WTC11 (cell line): ENCODE results near the gene CYSRT1. TPM values are rescaled to one million over a fixed set of nuclear protein-coding genes. Genes with fewer than 3 reads are reported as not detected.

Experiments
- ATAC-seq: fragments of 200-7000 bp; cut with Tn5 transposase; 2 replicates; pipeline ENCODE4 v1.10.0; 2021; ENCODE audit warnings: mild to moderate bottlenecking, moderate library complexity
- CTCF ChIA-PET: fragments of 300-600 bp; sonication (Branson Sonifier 250); formaldehyde crosslinking; loops from one replicate; lab custom pipeline; 2021; ENCODE audit warnings: antibody characterized with exemption; lab: Charles Lee
- POLR2A ChIA-PET: fragments of 350-600 bp; sonication (Branson Sonifier 250); formaldehyde crosslinking; loops from one replicate; lab custom pipeline; 2021; ENCODE audit warnings: antibody characterized with exemption; lab: Charles Lee
- DNase-seq: peaks from one replicate; pipeline ENCODE4 v3.0.0; 2021; ENCODE audit warnings: low spot score
- H3K27ac Mint-ChIP-seq: 2 replicates; pipeline ENCODE4 v1.8.0; 2021; ENCODE audit warnings: mixed read lengths
- H3K27me3 Mint-ChIP-seq: 2 replicates; pipeline ENCODE4 v1.8.0; 2021; ENCODE audit warnings: low read depth, mild to moderate bottlenecking, moderate library complexity, mixed read lengths
- H3K36me3 Mint-ChIP-seq: 2 replicates; pipeline ENCODE4 v1.8.0; 2021; ENCODE audit warnings: mixed read lengths
- H3K4me1 Mint-ChIP-seq: 2 replicates; pipeline ENCODE4 v1.8.0; 2022; ENCODE audit warnings: mixed read lengths
- H3K4me3 Mint-ChIP-seq: 2 replicates; pipeline ENCODE4 v1.8.0; 2021; ENCODE audit warnings: mild to moderate bottlenecking, moderate library complexity, mixed read lengths
- H3K9me3 Mint-ChIP-seq: 2 replicates; pipeline ENCODE4 v1.8.0; 2021; ENCODE audit warnings: mixed read lengths
- CBFB ChIP-seq: sonication (generic); formaldehyde crosslinking; IDR thresholded peaks from 2 replicates; pipeline ENCODE4 v1.8.1; 2022; ENCODE audit warnings: mild to moderate bottlenecking, low read depth, missing genetic modification reagents
- GTF2I ChIP-seq: fragments of 250-450 bp; sonication (Bioruptor Pico); conservative IDR thresholded peaks from 2 replicates; pipeline ENCODE4 v1.4.0; 2021; ENCODE audit warnings: mild to moderate bottlenecking
- KAT7 ChIP-seq: sonication (generic); formaldehyde crosslinking; IDR thresholded peaks from 2 replicates; pipeline ENCODE4 v1.8.1; 2023; ENCODE audit warnings: missing genetic modification reagents, mild to moderate bottlenecking, borderline replicate concordance
- NR1H2 ChIP-seq: sonication (generic); formaldehyde crosslinking; IDR thresholded peaks from 2 replicates; pipeline ENCODE4 v1.9.0; 2021; ENCODE audit warnings: mild to moderate bottlenecking, moderate library complexity, missing genetic modification reagents
- TEAD4 ChIP-seq: sonication (generic); formaldehyde crosslinking; IDR thresholded peaks from 2 replicates; pipeline ENCODE4 v1.8.0; 2022; ENCODE audit warnings: mild to moderate bottlenecking, missing genetic modification reagents
- ZNF121 ChIP-seq: sonication (generic); formaldehyde crosslinking; IDR thresholded peaks from 2 replicates; pipeline ENCODE4 v1.8.0; 2023; ENCODE audit warnings: missing genetic modification reagents
- ZNF416 ChIP-seq: fragments of 250-450 bp; sonication (Bioruptor Pico); IDR thresholded peaks from 2 replicates; pipeline ENCODE4 v1.9.0; 2021; ENCODE audit warnings: mild to moderate bottlenecking, inconsistent platforms
- total RNA-seq: library from RNA; stranded (reverse); gene quantifications from 3 replicates; pipeline ENCODE4 v1.2.3, GENCODE V29; 2021
- TF ChIP-seq, protein P1 (sequence below): sonication (generic); formaldehyde crosslinking; IDR thresholded peaks from 2 replicates; pipeline ENCODE4 v1.8.1; 2022; ENCODE audit warnings: mild to moderate bottlenecking, missing genetic modification reagents, moderate library complexity, borderline replicate concordance
- TF ChIP-seq, protein P2 (sequence below): sonication (generic); formaldehyde crosslinking; IDR thresholded peaks from 2 replicates; pipeline ENCODE4 v1.8.1; 2023; ENCODE audit warnings: mild to moderate bottlenecking, moderate library complexity, missing genetic modification reagents
- TF ChIP-seq, protein P3 (sequence below): sonication (generic); formaldehyde crosslinking; IDR thresholded peaks from 2 replicates; pipeline ENCODE4 v1.8.0; 2022; ENCODE audit warnings: missing genetic modification reagents
- TF ChIP-seq, protein P4 (sequence below): sonication (generic); formaldehyde crosslinking; conservative IDR thresholded peaks from 2 replicates; pipeline ENCODE4 v1.8.1; 2023; ENCODE audit warnings: mild to moderate bottlenecking, low read depth, missing genetic modification reagents, moderate library complexity
- TF ChIP-seq, protein P5 (sequence below): fragments of 250-450 bp; sonication (Bioruptor Pico); IDR thresholded peaks from 2 replicates; pipeline ENCODE4 v1.9.0; 2021; ENCODE audit warnings: moderate library complexity, mild to moderate bottlenecking, inconsistent platforms, borderline replicate concordance

The CYSRT1 gene
- total RNA-seq, 1 experiment from 2014 or later: 3.5 TPM

DNA sequence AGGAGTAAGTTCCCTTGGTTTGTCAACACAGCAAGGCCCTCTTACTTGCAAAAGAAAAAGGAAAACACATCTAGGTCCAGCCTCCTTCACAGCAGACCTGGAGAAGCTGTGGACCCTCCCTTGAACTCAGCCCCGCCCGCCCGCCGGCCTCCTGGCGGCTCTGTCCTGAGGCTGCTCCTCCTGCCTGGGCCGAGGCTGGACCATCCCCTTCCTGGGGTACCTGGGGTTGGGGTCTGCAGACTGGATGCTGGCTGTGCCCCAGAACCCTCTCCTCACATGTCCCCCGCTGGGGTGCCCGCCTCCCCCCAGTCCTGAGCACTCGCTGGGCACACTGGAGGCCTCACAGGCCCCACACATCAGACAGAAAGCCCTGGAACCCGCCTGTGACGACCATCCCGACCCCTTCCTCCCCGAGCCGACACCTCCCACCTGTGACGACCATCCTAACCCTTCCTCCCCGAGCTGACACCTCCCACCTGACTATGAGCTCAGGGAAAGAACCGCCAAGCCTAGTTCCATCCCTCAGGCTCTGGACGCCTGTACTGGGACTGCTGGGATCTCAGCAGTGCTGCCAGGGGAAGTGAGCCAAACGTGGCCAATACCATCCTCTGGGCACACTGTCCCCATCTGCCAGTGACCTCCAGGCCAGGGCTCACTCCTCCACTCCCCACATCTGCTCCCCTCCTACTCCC is 45.9 kb upstream of the CYSRT1 start:
- ChIA-PET POLR2A (no interaction called here), CTCF (interaction anchor here (1.0 to 1.4 kb wide), 2 partner anchors 9 to 115 kb away, joined by 3 to 4 read pairs; partner anchors contain the start of gene LRRC26)
- TF ChIP-seq, protein P1, sequence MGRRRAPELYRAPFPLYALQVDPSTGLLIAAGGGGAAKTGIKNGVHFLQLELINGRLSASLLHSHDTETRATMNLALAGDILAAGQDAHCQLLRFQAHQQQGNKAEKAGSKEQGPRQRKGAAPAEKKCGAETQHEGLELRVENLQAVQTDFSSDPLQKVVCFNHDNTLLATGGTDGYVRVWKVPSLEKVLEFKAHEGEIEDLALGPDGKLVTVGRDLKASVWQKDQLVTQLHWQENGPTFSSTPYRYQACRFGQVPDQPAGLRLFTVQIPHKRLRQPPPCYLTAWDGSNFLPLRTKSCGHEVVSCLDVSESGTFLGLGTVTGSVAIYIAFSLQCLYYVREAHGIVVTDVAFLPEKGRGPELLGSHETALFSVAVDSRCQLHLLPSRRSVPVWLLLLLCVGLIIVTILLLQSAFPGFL (CRISPR knock-in tag): no peak
- TF ChIP-seq ZNF121 (CRISPR knock-in tag) (no peak), KAT7 (CRISPR knock-in tag) (no peak), NR1H2 (CRISPR knock-in tag) (no peak), ZNF416 (CRISPR knock-in tag) (no peak)
- TF ChIP-seq, protein P2, sequence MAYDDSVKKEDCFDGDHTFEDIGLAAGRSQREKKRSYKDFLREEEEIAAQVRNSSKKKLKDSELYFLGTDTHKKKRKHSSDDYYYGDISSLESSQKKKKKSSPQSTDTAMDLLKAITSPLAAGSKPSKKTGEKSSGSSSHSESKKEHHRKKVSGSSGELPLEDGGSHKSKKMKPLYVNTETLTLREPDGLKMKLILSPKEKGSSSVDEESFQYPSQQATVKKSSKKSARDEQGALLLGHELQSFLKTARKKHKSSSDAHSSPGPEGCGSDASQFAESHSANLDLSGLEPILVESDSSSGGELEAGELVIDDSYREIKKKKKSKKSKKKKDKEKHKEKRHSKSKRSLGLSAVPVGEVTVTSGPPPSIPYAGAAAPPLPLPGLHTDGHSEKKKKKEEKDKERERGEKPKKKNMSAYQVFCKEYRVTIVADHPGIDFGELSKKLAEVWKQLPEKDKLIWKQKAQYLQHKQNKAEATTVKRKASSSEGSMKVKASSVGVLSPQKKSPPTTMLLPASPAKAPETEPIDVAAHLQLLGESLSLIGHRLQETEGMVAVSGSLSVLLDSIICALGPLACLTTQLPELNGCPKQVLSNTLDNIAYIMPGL (CRISPR knock-in tag): no peak
- TF ChIP-seq, protein P3, sequence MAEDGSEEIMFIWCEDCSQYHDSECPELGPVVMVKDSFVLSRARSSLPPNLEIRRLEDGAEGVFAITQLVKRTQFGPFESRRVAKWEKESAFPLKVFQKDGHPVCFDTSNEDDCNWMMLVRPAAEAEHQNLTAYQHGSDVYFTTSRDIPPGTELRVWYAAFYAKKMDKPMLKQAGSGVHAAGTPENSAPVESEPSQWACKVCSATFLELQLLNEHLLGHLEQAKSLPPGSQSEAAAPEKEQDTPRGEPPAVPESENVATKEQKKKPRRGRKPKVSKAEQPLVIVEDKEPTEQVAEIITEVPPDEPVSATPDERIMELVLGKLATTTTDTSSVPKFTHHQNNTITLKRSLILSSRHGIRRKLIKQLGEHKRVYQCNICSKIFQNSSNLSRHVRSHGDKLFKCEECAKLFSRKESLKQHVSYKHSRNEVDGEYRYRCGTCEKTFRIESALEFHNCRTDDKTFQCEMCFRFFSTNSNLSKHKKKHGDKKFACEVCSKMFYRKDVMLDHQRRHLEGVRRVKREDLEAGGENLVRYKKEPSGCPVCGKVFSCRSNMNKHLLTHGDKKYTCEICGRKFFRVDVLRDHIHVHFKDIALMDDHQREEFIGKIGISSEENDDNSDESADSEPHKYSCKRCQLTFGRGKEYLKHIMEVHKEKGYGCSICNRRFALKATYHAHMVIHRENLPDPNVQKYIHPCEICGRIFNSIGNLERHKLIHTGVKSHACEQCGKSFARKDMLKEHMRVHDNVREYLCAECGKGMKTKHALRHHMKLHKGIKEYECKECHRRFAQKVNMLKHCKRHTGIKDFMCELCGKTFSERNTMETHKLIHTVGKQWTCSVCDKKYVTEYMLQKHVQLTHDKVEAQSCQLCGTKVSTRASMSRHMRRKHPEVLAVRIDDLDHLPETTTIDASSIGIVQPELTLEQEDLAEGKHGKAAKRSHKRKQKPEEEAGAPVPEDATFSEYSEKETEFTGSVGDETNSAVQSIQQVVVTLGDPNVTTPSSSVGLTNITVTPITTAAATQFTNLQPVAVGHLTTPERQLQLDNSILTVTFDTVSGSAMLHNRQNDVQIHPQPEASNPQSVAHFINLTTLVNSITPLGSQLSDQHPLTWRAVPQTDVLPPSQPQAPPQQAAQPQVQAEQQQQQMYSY: no peak
- no peaks in the 10 kb centered on the region for H3K9me3 Mint-ChIP-seq
- H3K27me3 Mint-ChIP-seq: no peaks in the 10 kb centered on the region; the same call in 1 of the 2 replicates
- no peak overlapping the region for H3K4me3 Mint-ChIP-seq
- peaks cover 9% of the 10 kb centered on the region for H3K36me3 Mint-ChIP-seq
- H3K4me1 Mint-ChIP-seq: no peaks in the 10 kb centered on the region
- ATAC-seq: no peak
- DNase-seq: no peak
- H3K27ac Mint-ChIP-seq: no peak overlapping the region

DNA sequence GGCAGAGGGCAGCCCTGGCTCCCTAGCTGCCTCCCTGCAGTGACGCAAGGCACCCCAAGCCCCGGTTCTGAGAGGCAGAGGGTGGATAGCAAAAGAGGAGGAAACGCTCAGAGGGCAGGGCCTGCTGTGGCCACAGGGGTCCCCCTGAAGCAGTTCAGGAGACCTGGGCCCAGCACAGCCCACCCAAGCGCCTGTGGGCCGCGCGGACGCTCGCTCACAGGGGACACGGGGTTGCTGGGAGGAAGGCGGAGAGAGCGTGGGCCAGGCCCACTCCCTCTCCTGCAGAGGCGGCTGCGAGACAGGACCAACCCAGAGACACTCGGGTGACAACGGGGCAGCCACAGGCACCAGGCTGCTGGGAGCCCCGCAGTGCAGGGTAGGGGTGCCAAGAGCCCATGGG is 45.2 kb upstream of the CYSRT1 start:
- POLR2A ChIA-PET: no interaction called here
- CTCF ChIA-PET: interaction anchor here (1.4 kb wide), 1 partner anchor 116 kb away, joined by 3 read pairs; no protein-coding TSS in a partner anchor
- ATAC-seq: no peak
- no peaks in the 10 kb centered on the region for H3K9me3 Mint-ChIP-seq
- no peaks in the 10 kb centered on the region for H3K4me1 Mint-ChIP-seq
- H3K27me3 Mint-ChIP-seq: no peaks in the 10 kb centered on the region; the same call in 1 of the 2 replicates
- H3K36me3 Mint-ChIP-seq: peaks cover 9% of the 10 kb centered on the region
- no peak overlapping the region for H3K27ac Mint-ChIP-seq
- DNase-seq: no peak
- TF ChIP-seq CBFB (CRISPR knock-in tag) (no peak), TEAD4 (no peak), GTF2I (CRISPR knock-in tag) (no peak), ZNF121 (CRISPR knock-in tag) (no peak)
- TF ChIP-seq, protein P4, sequence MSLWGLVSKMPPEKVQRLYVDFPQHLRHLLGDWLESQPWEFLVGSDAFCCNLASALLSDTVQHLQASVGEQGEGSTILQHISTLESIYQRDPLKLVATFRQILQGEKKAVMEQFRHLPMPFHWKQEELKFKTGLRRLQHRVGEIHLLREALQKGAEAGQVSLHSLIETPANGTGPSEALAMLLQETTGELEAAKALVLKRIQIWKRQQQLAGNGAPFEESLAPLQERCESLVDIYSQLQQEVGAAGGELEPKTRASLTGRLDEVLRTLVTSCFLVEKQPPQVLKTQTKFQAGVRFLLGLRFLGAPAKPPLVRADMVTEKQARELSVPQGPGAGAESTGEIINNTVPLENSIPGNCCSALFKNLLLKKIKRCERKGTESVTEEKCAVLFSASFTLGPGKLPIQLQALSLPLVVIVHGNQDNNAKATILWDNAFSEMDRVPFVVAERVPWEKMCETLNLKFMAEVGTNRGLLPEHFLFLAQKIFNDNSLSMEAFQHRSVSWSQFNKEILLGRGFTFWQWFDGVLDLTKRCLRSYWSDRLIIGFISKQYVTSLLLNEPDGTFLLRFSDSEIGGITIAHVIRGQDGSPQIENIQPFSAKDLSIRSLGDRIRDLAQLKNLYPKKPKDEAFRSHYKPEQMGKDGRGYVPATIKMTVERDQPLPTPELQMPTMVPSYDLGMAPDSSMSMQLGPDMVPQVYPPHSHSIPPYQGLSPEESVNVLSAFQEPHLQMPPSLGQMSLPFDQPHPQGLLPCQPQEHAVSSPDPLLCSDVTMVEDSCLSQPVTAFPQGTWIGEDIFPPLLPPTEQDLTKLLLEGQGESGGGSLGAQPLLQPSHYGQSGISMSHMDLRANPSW (CRISPR knock-in tag): no peak
- TF ChIP-seq, protein P5, sequence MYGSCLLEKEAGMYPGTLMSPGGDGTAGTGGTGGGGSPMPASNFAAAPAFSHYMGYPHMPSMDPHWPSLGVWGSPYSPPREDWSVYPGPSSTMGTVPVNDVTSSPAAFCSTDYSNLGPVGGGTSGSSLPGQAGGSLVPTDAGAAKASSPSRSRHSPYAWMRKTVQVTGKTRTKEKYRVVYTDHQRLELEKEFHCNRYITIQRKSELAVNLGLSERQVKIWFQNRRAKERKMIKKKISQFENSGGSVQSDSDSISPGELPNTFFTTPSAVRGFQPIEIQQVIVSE: no peak
- H3K4me3 Mint-ChIP-seq: no peak overlapping the region
